SK-N-SH treated with all-trans-retinoic acid at 6 μM for 48 hours (cell line): ENCODE measurements around the gene G3BP2.

ENCODE experiments used
- ATAC-seq: fragments of 200-7000 bp; cut with Tn5 transposase; 3 replicates; pipeline ENCODE4 v1.9.1; 2020; ENCODE audit warnings: mild to moderate bottlenecking, moderate library complexity
- ARNTL ChIP-seq: fragments of 450-650 bp; formaldehyde crosslinking; IDR thresholded peaks from 2 replicates; pipeline ENCODE4 v1.5.0; 2020; ENCODE audit warnings: low read depth, mild to moderate bottlenecking, moderate library complexity, borderline replicate concordance
- BACH2 ChIP-seq: fragments of 250-450 bp; sonication (Bioruptor Pico); IDR thresholded peaks from 2 replicates; pipeline ENCODE4 v1.9.0; 2021; ENCODE audit warnings: mild to moderate bottlenecking, borderline replicate concordance
- CSDC2 ChIP-seq: fragments of 250-450 bp; sonication (Bioruptor Pico); IDR thresholded peaks from 2 replicates; pipeline ENCODE4 v1.5.0; 2020; ENCODE audit warnings: mild to moderate bottlenecking, moderate library complexity
- GLIS3 ChIP-seq: fragments of 250-450 bp; sonication (Bioruptor Pico); IDR thresholded peaks from 2 replicates; pipeline ENCODE4 v1.5.0; 2020; ENCODE audit warnings: mild to moderate bottlenecking, moderate library complexity
- ISL1 ChIP-seq: fragments of 250-450 bp; sonication (Bioruptor Pico); IDR thresholded peaks from 2 replicates; pipeline ENCODE4 v2.1.2; 2022; ENCODE audit warnings: mild to moderate bottlenecking, moderate library complexity
- OSR1 ChIP-seq: fragments of 250-450 bp; sonication (Bioruptor Pico); IDR thresholded peaks from 2 replicates; pipeline ENCODE4 v1.8.0; 2022; ENCODE audit warnings: moderate library complexity, mild to moderate bottlenecking, inconsistent platforms
- POU6F1 ChIP-seq: fragments of 250-450 bp; sonication (Bioruptor Pico); IDR thresholded peaks from 2 replicates; pipeline ENCODE4 v1.8.0; 2021; ENCODE audit warnings: low read depth, mild to moderate bottlenecking, moderate library complexity, borderline replicate concordance
- PPARA ChIP-seq: fragments of 250-450 bp; sonication (Bioruptor Pico); IDR thresholded peaks from 2 replicates; pipeline ENCODE4 v1.5.0; 2020; ENCODE audit warnings: mild to moderate bottlenecking, borderline replicate concordance
- RARB ChIP-seq: fragments of 250-450 bp; sonication (Bioruptor Pico); IDR thresholded peaks from 2 replicates; pipeline ENCODE4 v1.8.0; 2021; ENCODE audit warnings: mild to moderate bottlenecking, moderate library complexity
- SNAI2 ChIP-seq: fragments of 250-450 bp; sonication (Bioruptor Pico); IDR thresholded peaks from 2 replicates; pipeline ENCODE4 v1.5.0; 2020; ENCODE audit warnings: mild to moderate bottlenecking, moderate library complexity
- TOX ChIP-seq: fragments of 250-450 bp; sonication (Bioruptor Pico); IDR thresholded peaks from 2 replicates; pipeline ENCODE4 v1.8.0; 2021; ENCODE audit warnings: mild to moderate bottlenecking, moderate library complexity, borderline replicate concordance
- ZC3H10 ChIP-seq: fragments of 250-450 bp; sonication (Bioruptor Pico); IDR thresholded peaks from 2 replicates; pipeline ENCODE4 v1.5.1; 2021; ENCODE audit warnings: mild to moderate bottlenecking, moderate library complexity
- ZFP3 ChIP-seq: fragments of 250-450 bp; sonication (Bioruptor Pico); IDR thresholded peaks from 2 replicates; pipeline ENCODE4 v1.5.0; 2020; ENCODE audit warnings: mild to moderate bottlenecking, moderate library complexity
- ZFP30 ChIP-seq: fragments of 450-650 bp; formaldehyde crosslinking; IDR thresholded peaks from 2 replicates; pipeline ENCODE4 v1.5.0; 2022; ENCODE audit warnings: mild to moderate bottlenecking, moderate library complexity
- ZNF565 ChIP-seq: fragments of 450-650 bp; formaldehyde crosslinking; conservative IDR thresholded peaks from 2 replicates; pipeline ENCODE4 v1.5.0; 2020; ENCODE audit warnings: low read depth, mild to moderate bottlenecking, moderate library complexity
- ZNF70 ChIP-seq: fragments of 450-650 bp; formaldehyde crosslinking; IDR thresholded peaks from 2 replicates; pipeline ENCODE4 v1.5.0; 2020; ENCODE audit warnings: mild to moderate bottlenecking, moderate library complexity
- ZNF8 ChIP-seq: fragments of 450-650 bp; formaldehyde crosslinking; IDR thresholded peaks from 2 replicates; pipeline ENCODE4 v1.5.0; 2020; ENCODE audit warnings: mild to moderate bottlenecking, moderate library complexity
- TF ChIP-seq, protein P1 (sequence below): fragments of 250-450 bp; sonication (Bioruptor Pico); IDR thresholded peaks from 2 replicates; pipeline ENCODE4 v1.5.1; 2020; ENCODE audit warnings: low read depth, mild to moderate bottlenecking, moderate library complexity
- TF ChIP-seq, protein P2 (sequence below): fragments of 250-450 bp; sonication (Bioruptor Pico); IDR thresholded peaks from 2 replicates; pipeline ENCODE4 v1.5.0; 2020; ENCODE audit warnings: mild to moderate bottlenecking, moderate library complexity
- TF ChIP-seq, protein P3 (sequence below): fragments of 250-450 bp; sonication (Bioruptor Pico); IDR thresholded peaks from 2 replicates; pipeline ENCODE4 v1.8.0; 2020; ENCODE audit warnings: mild to moderate bottlenecking, moderate library complexity, borderline replicate concordance

G3BP2 gene

GRCh38 chr4:75605928-75606327 is 67.3 kb downstream of the G3BP2 start:
- TF ChIP-seq PPARA (CRISPR knock-in tag) (no peak), CSDC2 (CRISPR knock-in tag) (no peak), OSR1 (no peak), SNAI2 (CRISPR knock-in tag) (no peak), ZNF70 (CRISPR knock-in tag) (no peak), ISL1 (no peak), TOX (CRISPR knock-in tag) (no peak)
- TF ChIP-seq, protein P1, sequence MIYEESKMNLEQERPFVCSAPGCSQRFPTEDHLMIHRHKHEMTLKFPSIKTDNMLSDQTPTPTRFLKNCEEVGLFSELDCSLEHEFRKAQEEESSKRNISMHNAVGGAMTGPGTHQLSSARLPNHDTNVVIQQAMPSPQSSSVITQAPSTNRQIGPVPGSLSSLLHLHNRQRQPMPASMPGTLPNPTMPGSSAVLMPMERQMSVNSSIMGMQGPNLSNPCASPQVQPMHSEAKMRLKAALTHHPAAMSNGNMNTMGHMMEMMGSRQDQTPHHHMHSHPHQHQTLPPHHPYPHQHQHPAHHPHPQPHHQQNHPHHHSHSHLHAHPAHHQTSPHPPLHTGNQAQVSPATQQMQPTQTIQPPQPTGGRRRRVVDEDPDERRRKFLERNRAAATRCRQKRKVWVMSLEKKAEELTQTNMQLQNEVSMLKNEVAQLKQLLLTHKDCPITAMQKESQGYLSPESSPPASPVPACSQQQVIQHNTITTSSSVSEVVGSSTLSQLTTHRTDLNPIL (CRISPR knock-in tag) = no peak
- TF ChIP-seq, protein P2, sequence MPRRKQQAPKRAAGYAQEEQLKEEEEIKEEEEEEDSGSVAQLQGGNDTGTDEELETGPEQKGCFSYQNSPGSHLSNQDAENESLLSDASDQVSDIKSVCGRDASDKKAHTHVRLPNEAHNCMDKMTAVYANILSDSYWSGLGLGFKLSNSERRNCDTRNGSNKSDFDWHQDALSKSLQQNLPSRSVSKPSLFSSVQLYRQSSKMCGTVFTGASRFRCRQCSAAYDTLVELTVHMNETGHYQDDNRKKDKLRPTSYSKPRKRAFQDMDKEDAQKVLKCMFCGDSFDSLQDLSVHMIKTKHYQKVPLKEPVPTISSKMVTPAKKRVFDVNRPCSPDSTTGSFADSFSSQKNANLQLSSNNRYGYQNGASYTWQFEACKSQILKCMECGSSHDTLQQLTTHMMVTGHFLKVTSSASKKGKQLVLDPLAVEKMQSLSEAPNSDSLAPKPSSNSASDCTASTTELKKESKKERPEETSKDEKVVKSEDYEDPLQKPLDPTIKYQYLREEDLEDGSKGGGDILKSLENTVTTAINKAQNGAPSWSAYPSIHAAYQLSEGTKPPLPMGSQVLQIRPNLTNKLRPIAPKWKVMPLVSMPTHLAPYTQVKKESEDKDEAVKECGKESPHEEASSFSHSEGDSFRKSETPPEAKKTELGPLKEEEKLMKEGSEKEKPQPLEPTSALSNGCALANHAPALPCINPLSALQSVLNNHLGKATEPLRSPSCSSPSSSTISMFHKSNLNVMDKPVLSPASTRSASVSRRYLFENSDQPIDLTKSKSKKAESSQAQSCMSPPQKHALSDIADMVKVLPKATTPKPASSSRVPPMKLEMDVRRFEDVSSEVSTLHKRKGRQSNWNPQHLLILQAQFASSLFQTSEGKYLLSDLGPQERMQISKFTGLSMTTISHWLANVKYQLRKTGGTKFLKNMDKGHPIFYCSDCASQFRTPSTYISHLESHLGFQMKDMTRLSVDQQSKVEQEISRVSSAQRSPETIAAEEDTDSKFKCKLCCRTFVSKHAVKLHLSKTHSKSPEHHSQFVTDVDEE = no peak
- ATAC-seq = no peak

- no peak for ATAC-seq
- TF ChIP-seq ZFP3 (CRISPR knock-in tag) (no peak), SNAI2 (CRISPR knock-in tag) (no peak), POU6F1 (no peak), RARB (CRISPR knock-in tag) (no peak), GLIS3 (no peak), PPARA (CRISPR knock-in tag) (no peak), ZC3H10 (no peak), ZNF565 (CRISPR knock-in tag) (no peak), ARNTL (no peak), ZFP30 (CRISPR knock-in tag) (no peak), ZNF8 (CRISPR knock-in tag) (no peak)
- TF ChIP-seq, protein P2 = no peak
These were observed 73.6 kb downstream of the G3BP2 start for GRCh38 chr4:75599647-75600046.

DNA sequence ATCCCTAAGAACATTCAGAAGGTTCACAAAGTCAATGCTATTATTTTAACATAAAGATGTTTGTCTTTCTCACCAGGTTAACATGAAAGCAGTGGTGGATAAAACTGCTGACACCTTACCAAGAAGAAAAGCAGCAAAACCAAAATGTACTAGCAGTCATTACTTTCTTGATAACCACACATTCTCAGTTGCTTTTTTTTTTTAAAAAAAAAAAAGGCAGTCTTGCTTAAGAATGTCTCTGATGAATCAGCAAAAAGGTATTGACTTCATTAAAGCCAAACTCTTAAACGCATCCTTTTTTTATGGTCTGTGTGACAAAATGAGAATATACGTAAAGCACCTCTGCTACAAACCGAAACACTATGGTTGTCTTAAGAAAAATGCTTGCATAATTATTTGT is 74.8 kb downstream of the G3BP2 start:
- ATAC-seq = peak; percentile 38; the same call in 1 of the 3 replicates
- TF ChIP-seq, protein P1 (CRISPR knock-in tag) = no peak
- TF ChIP-seq ZNF565 (CRISPR knock-in tag) (no peak), RARB (CRISPR knock-in tag) (no peak), PPARA (CRISPR knock-in tag) (no peak), ZNF8 (CRISPR knock-in tag) (no peak), SNAI2 (CRISPR knock-in tag) (no peak), ISL1 (no peak), ZNF70 (CRISPR knock-in tag) (no peak), TOX (CRISPR knock-in tag) (no peak), ZC3H10 (no peak), BACH2 (CRISPR knock-in tag) (no peak), ARNTL (no peak), GLIS3 (no peak), POU6F1 (no peak)
- TF ChIP-seq, protein P3, sequence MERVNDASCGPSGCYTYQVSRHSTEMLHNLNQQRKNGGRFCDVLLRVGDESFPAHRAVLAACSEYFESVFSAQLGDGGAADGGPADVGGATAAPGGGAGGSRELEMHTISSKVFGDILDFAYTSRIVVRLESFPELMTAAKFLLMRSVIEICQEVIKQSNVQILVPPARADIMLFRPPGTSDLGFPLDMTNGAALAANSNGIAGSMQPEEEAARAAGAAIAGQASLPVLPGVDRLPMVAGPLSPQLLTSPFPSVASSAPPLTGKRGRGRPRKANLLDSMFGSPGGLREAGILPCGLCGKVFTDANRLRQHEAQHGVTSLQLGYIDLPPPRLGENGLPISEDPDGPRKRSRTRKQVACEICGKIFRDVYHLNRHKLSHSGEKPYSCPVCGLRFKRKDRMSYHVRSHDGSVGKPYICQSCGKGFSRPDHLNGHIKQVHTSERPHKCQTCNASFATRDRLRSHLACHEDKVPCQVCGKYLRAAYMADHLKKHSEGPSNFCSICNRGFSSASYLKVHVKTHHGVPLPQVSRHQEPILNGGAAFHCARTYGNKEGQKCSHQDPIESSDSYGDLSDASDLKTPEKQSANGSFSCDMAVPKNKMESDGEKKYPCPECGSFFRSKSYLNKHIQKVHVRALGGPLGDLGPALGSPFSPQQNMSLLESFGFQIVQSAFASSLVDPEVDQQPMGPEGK (CRISPR knock-in tag) = no peak
- TF ChIP-seq, protein P2 = no peak
